ENCODE measurements around the gene CACNA1C.

CACNA1C gene

DNA sequence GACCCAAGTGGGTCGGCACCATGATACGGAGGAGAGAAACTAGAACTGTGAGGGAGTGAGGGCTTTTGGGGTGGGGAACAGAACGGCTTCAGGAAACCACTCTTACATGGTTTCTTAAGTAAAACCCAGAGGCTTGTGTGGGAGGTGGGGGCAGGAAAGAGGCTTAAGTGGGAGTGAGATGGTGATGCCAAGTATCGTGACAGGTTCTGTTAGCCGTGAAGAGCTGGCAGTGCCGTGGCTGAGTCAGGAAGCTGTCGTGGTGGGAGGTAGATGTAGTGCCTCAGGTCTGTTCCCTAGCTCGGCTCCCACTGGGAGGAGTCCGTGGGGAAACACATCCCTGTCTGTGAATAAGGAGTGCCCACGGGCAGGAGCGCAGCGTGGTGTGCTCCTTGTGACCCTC lies 556.2 kb downstream of the CACNA1C start:
- no peak for DNase-seq (ENCODE audit: low spot score)
- TF ChIP-seq, protein P1, sequence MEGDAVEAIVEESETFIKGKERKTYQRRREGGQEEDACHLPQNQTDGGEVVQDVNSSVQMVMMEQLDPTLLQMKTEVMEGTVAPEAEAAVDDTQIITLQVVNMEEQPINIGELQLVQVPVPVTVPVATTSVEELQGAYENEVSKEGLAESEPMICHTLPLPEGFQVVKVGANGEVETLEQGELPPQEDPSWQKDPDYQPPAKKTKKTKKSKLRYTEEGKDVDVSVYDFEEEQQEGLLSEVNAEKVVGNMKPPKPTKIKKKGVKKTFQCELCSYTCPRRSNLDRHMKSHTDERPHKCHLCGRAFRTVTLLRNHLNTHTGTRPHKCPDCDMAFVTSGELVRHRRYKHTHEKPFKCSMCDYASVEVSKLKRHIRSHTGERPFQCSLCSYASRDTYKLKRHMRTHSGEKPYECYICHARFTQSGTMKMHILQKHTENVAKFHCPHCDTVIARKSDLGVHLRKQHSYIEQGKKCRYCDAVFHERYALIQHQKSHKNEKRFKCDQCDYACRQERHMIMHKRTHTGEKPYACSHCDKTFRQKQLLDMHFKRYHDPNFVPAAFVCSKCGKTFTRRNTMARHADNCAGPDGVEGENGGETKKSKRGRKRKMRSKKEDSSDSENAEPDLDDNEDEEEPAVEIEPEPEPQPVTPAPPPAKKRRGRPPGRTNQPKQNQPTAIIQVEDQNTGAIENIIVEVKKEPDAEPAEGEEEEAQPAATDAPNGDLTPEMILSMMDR (IDR thresholded peaks at IDR 0.05; ENCODE audit: extremely low read depth, missing control alignments) = no peak

DNA sequence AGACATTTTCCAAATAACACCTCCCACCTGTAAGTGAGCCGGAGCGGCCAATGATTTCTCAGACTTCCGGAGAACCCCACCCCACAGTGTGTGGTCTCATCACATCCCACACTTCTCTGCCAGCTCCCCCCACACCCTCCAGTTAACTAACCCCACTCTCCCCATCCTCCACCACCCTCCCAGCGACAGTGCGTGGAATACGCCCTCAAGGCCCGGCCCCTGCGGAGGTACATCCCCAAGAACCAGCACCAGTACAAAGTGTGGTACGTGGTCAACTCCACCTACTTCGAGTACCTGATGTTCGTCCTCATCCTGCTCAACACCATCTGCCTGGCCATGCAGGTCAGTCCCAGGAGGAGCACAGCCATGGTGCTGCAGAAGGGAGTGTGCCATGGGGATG lies 557.6 kb downstream of the CACNA1C start:
- DNase-seq (ENCODE audit: low spot score) = no peak
- TF ChIP-seq, protein P1 (IDR thresholded peaks at IDR 0.05; ENCODE audit: extremely low read depth, missing control alignments) = no peak

DNA sequence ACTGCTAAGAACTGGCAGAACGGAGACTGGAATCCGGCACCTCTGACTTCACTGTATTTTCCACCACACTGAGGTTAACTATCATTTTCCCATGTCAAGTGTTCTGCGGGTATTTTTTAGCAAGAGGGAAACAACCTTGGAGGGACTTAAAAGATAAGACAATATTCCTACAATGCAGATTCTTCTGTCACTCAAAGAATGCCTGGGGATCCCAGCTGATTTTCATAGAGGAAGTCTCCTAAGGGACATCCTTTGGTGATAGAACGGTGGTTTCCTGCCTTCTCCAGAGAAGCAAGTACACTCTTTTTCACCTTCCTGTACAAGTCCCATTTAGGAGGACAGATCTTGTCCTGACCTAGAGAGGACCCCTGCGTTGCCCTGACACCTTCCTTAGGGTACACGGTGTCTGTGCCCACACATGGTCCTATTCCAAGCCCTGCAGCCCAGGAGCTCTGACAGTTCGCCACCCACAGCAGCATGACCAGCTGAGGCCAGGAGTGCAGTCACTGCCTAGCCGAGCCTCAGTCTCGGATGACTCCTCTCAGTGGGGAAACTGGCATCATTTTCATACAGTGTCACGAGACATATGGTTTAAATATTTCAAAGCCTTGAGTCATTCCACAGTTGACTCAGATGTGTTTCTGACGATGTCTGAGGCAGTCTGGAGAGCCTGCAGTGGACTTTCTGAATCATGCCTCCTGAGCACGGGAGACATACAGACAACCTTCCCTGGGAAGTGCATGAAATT lies 560.7 kb downstream of the CACNA1C start:
- no peak for DNase-seq (ENCODE audit: low spot score)
- TF ChIP-seq, protein P1 (IDR thresholded peaks at IDR 0.05; ENCODE audit: extremely low read depth, missing control alignments) = no peak

DNA sequence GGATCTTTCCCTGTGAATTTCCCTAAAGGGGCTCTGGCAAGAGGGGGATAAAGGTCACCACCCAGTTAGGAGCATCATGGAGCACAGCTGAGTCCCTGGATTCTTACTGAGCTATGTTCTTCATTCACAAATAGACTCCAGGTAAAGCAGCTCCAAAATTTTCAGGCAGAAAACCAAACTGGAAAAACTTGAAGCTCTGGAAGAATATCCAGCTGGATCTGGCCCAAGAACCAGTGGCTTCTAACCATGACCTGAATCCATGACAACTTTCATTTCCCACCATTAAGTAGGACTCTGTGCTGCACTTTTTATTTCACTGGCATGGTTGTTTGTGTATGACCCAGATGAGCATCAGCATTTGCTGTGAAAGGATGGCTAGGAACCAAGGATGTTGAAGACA lies 561.6 kb downstream of the CACNA1C start:
- TF ChIP-seq, protein P1 (IDR thresholded peaks at IDR 0.05; ENCODE audit: extremely low read depth, missing control alignments) = no peak
- no peak for DNase-seq (ENCODE audit: low spot score)

DNA sequence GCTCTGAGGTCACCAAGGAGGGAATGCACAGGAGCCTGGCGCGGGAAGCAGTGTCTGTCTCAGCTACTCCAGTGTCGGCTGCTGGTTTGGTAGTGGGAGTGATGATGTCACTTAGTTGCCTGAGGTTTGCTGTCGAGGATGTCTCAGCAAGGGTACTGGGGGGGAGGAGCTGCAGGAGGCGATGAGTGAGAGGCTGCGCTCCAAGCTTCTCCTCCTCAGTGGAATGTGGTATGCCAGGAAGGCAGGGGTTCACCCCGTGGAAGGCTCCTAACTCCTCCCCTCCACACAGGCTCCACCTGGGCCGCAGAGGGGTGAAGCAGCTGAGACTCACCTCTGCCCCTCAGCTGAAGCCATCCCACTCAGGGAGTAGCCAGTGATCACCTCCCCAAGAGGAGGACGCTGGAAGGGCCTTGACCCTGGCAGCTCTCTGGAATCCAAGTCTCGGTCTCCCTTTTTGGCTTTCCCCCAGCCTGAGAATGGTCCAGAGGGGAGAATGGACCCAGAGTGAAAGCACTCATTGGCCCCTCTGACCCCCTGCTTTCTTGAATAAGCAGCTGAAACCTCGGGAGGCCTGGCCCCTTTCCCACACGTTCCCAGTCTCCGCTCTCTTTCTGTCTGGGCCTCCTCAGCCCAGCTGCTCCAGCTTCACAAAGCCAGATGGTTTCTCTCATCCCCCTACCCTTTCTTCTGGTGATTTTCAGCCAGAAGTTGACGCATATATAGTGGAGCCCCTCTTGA lies 563.0 kb downstream of the CACNA1C start:
- TF ChIP-seq, protein P1 (IDR thresholded peaks at IDR 0.05; ENCODE audit: extremely low read depth, missing control alignments) = no peak

DNA sequence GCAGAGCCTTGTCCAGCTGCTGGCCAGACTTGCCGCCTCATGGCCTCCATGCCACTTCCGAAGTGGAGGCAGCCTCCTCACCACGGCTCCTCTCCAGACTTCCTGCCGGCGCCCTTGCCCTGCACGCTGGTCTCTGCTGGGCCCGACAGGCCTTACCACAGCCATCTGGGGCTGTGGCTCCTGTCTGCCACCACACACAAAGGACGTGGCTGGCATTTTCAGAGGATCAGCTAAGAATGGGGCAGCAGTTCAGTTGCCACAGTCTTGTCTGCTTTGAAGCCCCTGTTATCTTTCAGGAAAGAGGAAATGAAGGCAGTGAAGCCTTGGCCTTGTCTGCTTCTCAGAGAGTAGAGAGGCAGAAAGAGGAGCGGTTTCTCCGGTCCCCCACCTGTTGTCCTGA lies 564.0 kb downstream of the CACNA1C start:
- no peak for DNase-seq (ENCODE audit: low spot score)
- TF ChIP-seq, protein P1 (IDR thresholded peaks at IDR 0.05; ENCODE audit: extremely low read depth, missing control alignments) = no peak

More for the DNA sequence above, 563.0 kb downstream of the CACNA1C start:
- DNase-seq (ENCODE audit: low spot score) = no peak

DNA sequence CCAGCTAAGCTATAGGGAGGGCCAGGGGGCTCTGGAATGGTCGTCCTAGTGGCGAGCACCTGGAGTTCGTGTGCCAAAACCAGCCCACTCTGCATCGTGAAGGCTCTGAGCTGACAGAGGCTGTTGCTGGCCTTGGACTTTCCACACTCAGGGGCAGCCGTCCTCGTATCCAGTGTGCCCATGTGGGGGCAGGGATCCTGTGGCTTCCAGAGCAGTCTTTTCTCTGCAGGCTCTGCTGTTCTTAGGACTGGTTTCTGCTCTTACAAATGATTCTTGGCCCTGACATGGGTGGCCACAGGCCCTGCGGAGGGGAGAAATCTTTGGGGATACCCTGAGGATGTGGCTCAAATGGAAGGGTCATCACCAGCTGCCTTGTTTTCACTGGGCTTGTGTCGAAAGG lies 564.6 kb downstream of the CACNA1C start:
- DNase-seq (ENCODE audit: low spot score) = no peak
- TF ChIP-seq, protein P1 (IDR thresholded peaks at IDR 0.05; ENCODE audit: extremely low read depth, missing control alignments) = no peak

Measured in GM20000 (cell line).